HEK293 (cell line): ENCODE data around the gene PAX7.

Experiments
- CTCF ChIA-PET: fragments of 350-600 bp; formaldehyde crosslinking; extraction: SDS; loops from one replicate; lab custom pipeline; 2021; ENCODE audit warnings: antibody characterized with exemption; lab: Yijun Ruan, JAX
- POLR2A ChIA-PET: fragments of 300-600 bp; formaldehyde crosslinking; extraction: SDS; loops from one replicate; lab custom pipeline; 2020; ENCODE audit warnings: antibody characterized with exemption, inconsistent platforms; lab: Yijun Ruan, JAX
- H3K27ac ChIP-seq: fragments of 200-500 bp; sonication (Bioruptor generic); 2 replicates; pipeline ENCODE4 v1.5.1; 2014; ENCODE audit warnings: low read depth, low read length, control low read depth, inconsistent platforms; ENCODE audit errors: extremely low read depth
- H3K36me3 ChIP-seq, 2 experiments: fragments of 200-500 bp in 1 of 2; sonication (Bioruptor generic) in 1 of 2; 1 replicate in 1 of 2; 2 replicates in 1 of 2; pipeline ENCODE4 v1.5.1; 2014 to 2017; ENCODE audit warnings: inconsistent platforms in 2 of 2, low read length in 2 of 2; ENCODE audit not compliant: control insufficient read depth in 2 of 2, insufficient read depth in 1 of 2
- H3K4me1 ChIP-seq: fragments of 200-500 bp; sonication (Bioruptor generic); 2 replicates; pipeline ENCODE4 v1.5.1; 2014; ENCODE audit warnings: mild to moderate bottlenecking, low read length, inconsistent platforms; ENCODE audit not compliant: control insufficient read depth, insufficient read depth
- H3K4me3 ChIP-seq: 2 replicates; pipeline ENCODE4 v1.5.1; 2011; ENCODE audit warnings: low read depth, mild to moderate bottlenecking, control low read depth, low read length, moderate library complexity
- H3K9me3 ChIP-seq: fragments of 200-500 bp; sonication (Bioruptor generic); 2 replicates; pipeline ENCODE4 v1.5.1; 2014; ENCODE audit warnings: low read depth, low read length, inconsistent platforms; ENCODE audit not compliant: control insufficient read depth, insufficient read depth
- GLI4 ChIP-seq: fragments of 450-650 bp; formaldehyde crosslinking; IDR thresholded peaks from 2 replicates; pipeline ENCODE4 v1.5.1; 2016; ENCODE audit warnings: missing biosample characterization, missing genetic modification characterization
- YY1 ChIP-seq: fragments of 450-650 bp; formaldehyde crosslinking; IDR thresholded peaks from 2 replicates; pipeline ENCODE4 v1.5.1; 2018; ENCODE audit warnings: missing biosample characterization, missing genetic modification characterization
- ZBTB17 ChIP-seq: fragments of 450-650 bp; formaldehyde crosslinking; IDR thresholded peaks from 2 replicates; pipeline ENCODE4 v1.5.1; 2016; ENCODE audit warnings: missing biosample characterization, missing genetic modification characterization
- ZBTB7A ChIP-seq: fragments of 450-650 bp; formaldehyde crosslinking; IDR thresholded peaks from 2 replicates; pipeline ENCODE4 v1.5.1; 2016; ENCODE audit warnings: low read depth, missing biosample characterization, missing genetic modification characterization
- ZFP3 ChIP-seq: fragments of 450-650 bp; formaldehyde crosslinking; IDR thresholded peaks from 2 replicates; pipeline ENCODE4 v1.5.1; 2016; ENCODE audit warnings: low read depth, missing biosample characterization, missing genetic modification characterization
- ZIC2 ChIP-seq: fragments of 450-650 bp; formaldehyde crosslinking; IDR thresholded peaks from 2 replicates; pipeline ENCODE4 v1.5.1; 2016; ENCODE audit warnings: missing biosample characterization, missing genetic modification characterization
- ZNF23 ChIP-seq: fragments of 450-650 bp; formaldehyde crosslinking; IDR thresholded peaks from 2 replicates; pipeline ENCODE4 v1.5.1; 2016; ENCODE audit warnings: missing biosample characterization, missing genetic modification characterization, borderline replicate concordance
- ZNF324 ChIP-seq: fragments of 450-650 bp; formaldehyde crosslinking; IDR thresholded peaks from 2 replicates; pipeline ENCODE4 v1.5.1; 2016; ENCODE audit warnings: missing biosample characterization, missing genetic modification characterization
- ZNF366 ChIP-seq: fragments of 450-650 bp; formaldehyde crosslinking; conservative IDR thresholded peaks from 2 replicates; pipeline ENCODE4 v1.5.1; 2016; ENCODE audit warnings: missing biosample characterization, missing genetic modification characterization
- ZNF658 ChIP-seq: fragments of 450-650 bp; formaldehyde crosslinking; IDR thresholded peaks from 2 replicates; pipeline ENCODE4; 2016; ENCODE audit warnings: missing biosample characterization, missing genetic modification characterization
- ZNF747 ChIP-seq: fragments of 450-650 bp; formaldehyde crosslinking; IDR thresholded peaks from 2 replicates; pipeline ENCODE4 v1.5.1; 2016; ENCODE audit warnings: missing biosample characterization, missing genetic modification characterization
- TF ChIP-seq, protein P1 (sequence below): fragments of 450-650 bp; formaldehyde crosslinking; IDR thresholded peaks from 2 replicates; pipeline ENCODE4 v1.5.1; 2016; ENCODE audit warnings: missing biosample characterization, missing genetic modification characterization
- TF ChIP-seq, protein P2 (sequence below): fragments of 450-650 bp; formaldehyde crosslinking; IDR thresholded peaks from 2 replicates; pipeline ENCODE4 v1.5.1; 2016; ENCODE audit warnings: missing biosample characterization, missing genetic modification characterization
- TF ChIP-seq, protein P3 (sequence below): fragments of 450-650 bp; formaldehyde crosslinking; IDR thresholded peaks from 2 replicates; pipeline ENCODE4 v1.5.1; 2016; ENCODE audit warnings: missing biosample characterization, missing genetic modification characterization, low read depth
- TF ChIP-seq, protein P4 (sequence below): fragments of 450-650 bp; formaldehyde crosslinking; IDR thresholded peaks from 2 replicates; pipeline ENCODE4 v1.5.1; 2017; ENCODE audit warnings: missing biosample characterization, missing genetic modification characterization
- TF ChIP-seq, protein P5 (sequence below): fragments of 450-650 bp; formaldehyde crosslinking; IDR thresholded peaks from 2 replicates; pipeline ENCODE4 v1.5.1; 2016; ENCODE audit warnings: missing biosample characterization, missing genetic modification characterization
- TF ChIP-seq, protein P6 (sequence below): fragments of 450-650 bp; formaldehyde crosslinking; IDR thresholded peaks from 2 replicates; pipeline ENCODE4 v1.5.0; 2017; ENCODE audit warnings: missing biosample characterization, missing genetic modification characterization, borderline replicate concordance
- TF ChIP-seq, protein P7 (sequence below): fragments of 450-650 bp; formaldehyde crosslinking; optimal IDR thresholded peaks from 2 replicates; pipeline ENCODE3; 2016; ENCODE audit warnings: missing biosample characterization, mild to moderate bottlenecking, missing genetic modification characterization

Gene PAX7

DNA sequence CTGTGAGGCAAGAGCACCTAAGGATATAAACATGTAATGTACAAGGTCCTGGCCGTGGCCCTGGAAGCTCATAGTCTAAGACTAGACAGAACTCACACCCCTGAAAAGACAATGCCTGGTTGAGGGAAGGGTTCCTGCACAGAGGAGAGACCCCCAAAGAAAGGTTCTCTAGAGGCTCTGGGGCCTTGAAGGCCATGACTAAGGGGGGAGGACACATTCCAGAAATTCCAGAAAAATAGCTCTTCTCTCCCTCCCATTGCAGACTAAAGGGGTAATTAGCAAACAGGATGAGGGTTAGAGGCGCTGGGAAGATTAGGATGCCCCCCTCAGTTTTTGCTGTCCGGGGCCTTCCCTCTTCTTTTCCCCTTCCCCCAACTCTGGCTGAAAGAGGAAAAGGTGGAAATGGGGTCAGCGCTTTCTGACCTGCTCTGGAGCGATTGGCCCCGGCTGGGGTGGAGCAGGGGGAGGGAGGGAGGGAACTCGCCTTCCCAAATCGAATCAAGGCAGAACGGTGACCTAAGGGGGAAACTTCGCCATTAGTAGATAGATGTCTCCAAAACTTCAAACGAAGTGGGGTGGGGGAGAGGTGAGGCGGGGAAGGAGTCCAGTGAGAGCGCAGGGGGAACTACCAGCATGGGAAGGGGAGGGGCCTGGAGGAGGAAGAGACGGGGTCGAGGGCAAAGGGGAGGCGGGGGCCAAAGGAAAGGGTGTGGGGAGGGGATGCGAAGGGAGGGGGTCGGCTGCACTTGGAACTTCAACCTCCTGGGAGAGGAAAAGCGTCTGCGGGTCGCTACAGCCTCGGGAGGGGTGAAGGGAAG lies 11.8 kb downstream of the PAX7 start:
- ChIA-PET CTCF (interaction anchor here (0.7 to 1.6 kb wide), 2 partner anchors 46 to 70 kb away, joined by 3 to 4 read pairs; no protein-coding TSS in a partner anchor), POLR2A (interaction anchor here (0.7 kb wide), 1 partner anchor 239 kb away, joined by 3 read pairs; no protein-coding TSS in a partner anchor)
- Histone ChIP-seq H3K4me3 (no peak overlapping the region), H3K36me3 (no peaks in the 10 kb centered on the region), H3K9me3 (no peaks in the 10 kb centered on the region), H3K4me1 (peaks cover 17% of the 10 kb centered on the region), H3K27ac (no peak overlapping the region)
- TF ChIP-seq ZBTB7A (tag by site-specific recombination): no peak

DNA sequence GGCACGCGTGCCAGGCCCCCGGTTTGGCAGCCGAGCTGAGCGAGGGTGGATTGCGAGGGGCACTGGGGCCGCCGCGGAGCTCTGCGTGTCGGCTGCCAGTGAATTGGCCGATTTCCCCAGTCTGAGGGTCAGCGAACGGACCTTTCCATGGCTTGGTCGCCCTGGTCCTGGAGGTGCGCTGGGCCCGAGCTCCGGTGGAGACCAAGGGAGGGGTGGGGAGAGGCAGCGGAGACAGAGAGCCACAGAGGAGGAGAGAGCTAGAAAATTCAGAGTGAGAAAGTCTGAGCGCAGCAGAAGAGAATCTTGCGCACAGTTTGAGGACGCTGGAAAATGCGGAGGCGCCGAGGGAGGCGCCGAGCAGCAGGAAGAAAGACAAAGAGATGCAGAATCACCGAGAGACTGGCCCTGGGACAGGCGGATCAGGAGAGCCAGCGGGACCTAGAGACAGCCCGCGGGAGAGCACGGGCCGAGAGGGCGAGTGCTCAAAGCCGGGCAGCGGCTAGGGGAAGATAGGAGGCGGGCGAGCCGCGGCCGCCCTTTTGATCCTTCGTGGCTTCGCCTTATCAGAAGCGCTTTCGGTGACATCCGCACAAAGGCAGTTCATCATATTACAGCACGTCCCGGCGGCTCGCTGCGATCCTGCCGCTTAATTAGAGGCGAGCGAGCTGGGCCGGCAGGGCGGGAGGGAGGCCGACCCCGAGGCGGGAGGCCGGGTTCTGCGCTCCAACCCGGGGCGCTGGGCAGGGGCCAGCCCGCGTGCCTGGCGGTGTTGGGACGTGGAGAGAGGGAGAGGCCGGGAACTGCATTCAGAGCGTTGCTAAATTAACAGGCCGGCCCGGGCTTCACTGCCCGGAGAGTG lies 12.7 kb downstream of the PAX7 start:
- Histone ChIP-seq H3K4me3 (peak overlapping the region; percentile 20), H3K9me3 (no peaks in the 10 kb centered on the region), H3K36me3 (no peaks in the 10 kb centered on the region), H3K4me1 (peaks cover 17% of the 10 kb centered on the region), H3K27ac (peak overlapping the region; percentile 37; the same call in 1 of the 2 replicates)
- POLR2A ChIA-PET: interaction anchor here (0.8 kb wide), 1 partner anchor 25 kb away, joined by 3 read pairs; no protein-coding TSS in a partner anchor
- CTCF ChIA-PET: interaction anchor here (0.6 to 1.2 kb wide), 3 partner anchors 34 to 71 kb away, joined by 3 to 4 read pairs (median 4); no protein-coding TSS in a partner anchor
- TF ChIP-seq YY1: no peak
- TF ChIP-seq ZBTB17 (tag by site-specific recombination): 0 out of 2 replicates have a peak, but pooled peaks have one; percentile 15
- TF ChIP-seq ZNF324 (tag by site-specific recombination): no peak
- TF ChIP-seq, protein P1, sequence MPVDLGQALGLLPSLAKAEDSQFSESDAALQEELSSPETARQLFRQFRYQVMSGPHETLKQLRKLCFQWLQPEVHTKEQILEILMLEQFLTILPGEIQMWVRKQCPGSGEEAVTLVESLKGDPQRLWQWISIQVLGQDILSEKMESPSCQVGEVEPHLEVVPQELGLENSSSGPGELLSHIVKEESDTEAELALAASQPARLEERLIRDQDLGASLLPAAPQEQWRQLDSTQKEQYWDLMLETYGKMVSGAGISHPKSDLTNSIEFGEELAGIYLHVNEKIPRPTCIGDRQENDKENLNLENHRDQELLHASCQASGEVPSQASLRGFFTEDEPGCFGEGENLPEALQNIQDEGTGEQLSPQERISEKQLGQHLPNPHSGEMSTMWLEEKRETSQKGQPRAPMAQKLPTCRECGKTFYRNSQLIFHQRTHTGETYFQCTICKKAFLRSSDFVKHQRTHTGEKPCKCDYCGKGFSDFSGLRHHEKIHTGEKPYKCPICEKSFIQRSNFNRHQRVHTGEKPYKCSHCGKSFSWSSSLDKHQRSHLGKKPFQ (tag by site-specific recombination): no peak
- TF ChIP-seq, protein P2, sequence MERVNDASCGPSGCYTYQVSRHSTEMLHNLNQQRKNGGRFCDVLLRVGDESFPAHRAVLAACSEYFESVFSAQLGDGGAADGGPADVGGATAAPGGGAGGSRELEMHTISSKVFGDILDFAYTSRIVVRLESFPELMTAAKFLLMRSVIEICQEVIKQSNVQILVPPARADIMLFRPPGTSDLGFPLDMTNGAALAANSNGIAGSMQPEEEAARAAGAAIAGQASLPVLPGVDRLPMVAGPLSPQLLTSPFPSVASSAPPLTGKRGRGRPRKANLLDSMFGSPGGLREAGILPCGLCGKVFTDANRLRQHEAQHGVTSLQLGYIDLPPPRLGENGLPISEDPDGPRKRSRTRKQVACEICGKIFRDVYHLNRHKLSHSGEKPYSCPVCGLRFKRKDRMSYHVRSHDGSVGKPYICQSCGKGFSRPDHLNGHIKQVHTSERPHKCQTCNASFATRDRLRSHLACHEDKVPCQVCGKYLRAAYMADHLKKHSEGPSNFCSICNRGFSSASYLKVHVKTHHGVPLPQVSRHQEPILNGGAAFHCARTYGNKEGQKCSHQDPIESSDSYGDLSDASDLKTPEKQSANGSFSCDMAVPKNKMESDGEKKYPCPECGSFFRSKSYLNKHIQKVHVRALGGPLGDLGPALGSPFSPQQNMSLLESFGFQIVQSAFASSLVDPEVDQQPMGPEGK (tag by site-specific recombination): no peak
- peak; percentile 52 for TF ChIP-seq ZIC2 (tag by site-specific recombination)
- no peak for TF ChIP-seq ZFP3 (tag by site-specific recombination)
- TF ChIP-seq, protein P3, sequence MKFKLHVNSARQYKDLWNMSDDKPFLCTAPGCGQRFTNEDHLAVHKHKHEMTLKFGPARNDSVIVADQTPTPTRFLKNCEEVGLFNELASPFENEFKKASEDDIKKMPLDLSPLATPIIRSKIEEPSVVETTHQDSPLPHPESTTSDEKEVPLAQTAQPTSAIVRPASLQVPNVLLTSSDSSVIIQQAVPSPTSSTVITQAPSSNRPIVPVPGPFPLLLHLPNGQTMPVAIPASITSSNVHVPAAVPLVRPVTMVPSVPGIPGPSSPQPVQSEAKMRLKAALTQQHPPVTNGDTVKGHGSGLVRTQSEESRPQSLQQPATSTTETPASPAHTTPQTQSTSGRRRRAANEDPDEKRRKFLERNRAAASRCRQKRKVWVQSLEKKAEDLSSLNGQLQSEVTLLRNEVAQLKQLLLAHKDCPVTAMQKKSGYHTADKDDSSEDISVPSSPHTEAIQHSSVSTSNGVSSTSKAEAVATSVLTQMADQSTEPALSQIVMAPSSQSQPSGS (tag by site-specific recombination): no peak
- TF ChIP-seq ZNF23: no peak
- TF ChIP-seq, protein P4, sequence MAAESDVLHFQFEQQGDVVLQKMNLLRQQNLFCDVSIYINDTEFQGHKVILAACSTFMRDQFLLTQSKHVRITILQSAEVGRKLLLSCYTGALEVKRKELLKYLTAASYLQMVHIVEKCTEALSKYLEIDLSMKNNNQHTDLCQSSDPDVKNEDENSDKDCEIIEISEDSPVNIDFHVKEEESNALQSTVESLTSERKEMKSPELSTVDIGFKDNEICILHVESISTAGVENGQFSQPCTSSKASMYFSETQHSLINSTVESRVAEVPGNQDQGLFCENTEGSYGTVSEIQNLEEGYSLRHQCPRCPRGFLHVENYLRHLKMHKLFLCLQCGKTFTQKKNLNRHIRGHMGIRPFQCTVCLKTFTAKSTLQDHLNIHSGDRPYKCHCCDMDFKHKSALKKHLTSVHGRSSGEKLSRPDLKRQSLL (tag by site-specific recombination): no peak
- no peak for TF ChIP-seq ZNF747 (tag by site-specific recombination)
- no peak for TF ChIP-seq GLI4 (tag by site-specific recombination)
- TF ChIP-seq, protein P5, sequence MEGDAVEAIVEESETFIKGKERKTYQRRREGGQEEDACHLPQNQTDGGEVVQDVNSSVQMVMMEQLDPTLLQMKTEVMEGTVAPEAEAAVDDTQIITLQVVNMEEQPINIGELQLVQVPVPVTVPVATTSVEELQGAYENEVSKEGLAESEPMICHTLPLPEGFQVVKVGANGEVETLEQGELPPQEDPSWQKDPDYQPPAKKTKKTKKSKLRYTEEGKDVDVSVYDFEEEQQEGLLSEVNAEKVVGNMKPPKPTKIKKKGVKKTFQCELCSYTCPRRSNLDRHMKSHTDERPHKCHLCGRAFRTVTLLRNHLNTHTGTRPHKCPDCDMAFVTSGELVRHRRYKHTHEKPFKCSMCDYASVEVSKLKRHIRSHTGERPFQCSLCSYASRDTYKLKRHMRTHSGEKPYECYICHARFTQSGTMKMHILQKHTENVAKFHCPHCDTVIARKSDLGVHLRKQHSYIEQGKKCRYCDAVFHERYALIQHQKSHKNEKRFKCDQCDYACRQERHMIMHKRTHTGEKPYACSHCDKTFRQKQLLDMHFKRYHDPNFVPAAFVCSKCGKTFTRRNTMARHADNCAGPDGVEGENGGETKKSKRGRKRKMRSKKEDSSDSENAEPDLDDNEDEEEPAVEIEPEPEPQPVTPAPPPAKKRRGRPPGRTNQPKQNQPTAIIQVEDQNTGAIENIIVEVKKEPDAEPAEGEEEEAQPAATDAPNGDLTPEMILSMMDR: no peak
- TF ChIP-seq, protein P6, sequence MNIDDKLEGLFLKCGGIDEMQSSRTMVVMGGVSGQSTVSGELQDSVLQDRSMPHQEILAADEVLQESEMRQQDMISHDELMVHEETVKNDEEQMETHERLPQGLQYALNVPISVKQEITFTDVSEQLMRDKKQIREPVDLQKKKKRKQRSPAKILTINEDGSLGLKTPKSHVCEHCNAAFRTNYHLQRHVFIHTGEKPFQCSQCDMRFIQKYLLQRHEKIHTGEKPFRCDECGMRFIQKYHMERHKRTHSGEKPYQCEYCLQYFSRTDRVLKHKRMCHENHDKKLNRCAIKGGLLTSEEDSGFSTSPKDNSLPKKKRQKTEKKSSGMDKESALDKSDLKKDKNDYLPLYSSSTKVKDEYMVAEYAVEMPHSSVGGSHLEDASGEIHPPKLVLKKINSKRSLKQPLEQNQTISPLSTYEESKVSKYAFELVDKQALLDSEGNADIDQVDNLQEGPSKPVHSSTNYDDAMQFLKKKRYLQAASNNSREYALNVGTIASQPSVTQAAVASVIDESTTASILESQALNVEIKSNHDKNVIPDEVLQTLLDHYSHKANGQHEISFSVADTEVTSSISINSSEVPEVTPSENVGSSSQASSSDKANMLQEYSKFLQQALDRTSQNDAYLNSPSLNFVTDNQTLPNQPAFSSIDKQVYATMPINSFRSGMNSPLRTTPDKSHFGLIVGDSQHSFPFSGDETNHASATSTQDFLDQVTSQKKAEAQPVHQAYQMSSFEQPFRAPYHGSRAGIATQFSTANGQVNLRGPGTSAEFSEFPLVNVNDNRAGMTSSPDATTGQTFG (tag by site-specific recombination): no peak
- 0 out of 2 replicates have a peak, but pooled peaks have one; percentile 7 for TF ChIP-seq ZNF366 (tag by site-specific recombination)
- TF ChIP-seq, protein P7, sequence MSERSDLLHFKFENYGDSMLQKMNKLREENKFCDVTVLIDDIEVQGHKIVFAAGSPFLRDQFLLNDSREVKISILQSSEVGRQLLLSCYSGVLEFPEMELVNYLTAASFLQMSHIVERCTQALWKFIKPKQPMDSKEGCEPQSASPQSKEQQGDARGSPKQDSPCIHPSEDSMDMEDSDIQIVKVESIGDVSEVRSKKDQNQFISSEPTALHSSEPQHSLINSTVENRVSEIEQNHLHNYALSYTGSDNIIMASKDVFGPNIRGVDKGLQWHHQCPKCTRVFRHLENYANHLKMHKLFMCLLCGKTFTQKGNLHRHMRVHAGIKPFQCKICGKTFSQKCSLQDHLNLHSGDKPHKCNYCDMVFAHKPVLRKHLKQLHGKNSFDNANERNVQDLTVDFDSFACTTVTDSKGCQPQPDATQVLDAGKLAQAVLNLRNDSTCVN (tag by site-specific recombination): peak; percentile 54
- no peak for TF ChIP-seq ZNF658 (tag by site-specific recombination)
